Measurements from ENCODE around the gene TUSC7.

TUSC7 gene

DNA sequence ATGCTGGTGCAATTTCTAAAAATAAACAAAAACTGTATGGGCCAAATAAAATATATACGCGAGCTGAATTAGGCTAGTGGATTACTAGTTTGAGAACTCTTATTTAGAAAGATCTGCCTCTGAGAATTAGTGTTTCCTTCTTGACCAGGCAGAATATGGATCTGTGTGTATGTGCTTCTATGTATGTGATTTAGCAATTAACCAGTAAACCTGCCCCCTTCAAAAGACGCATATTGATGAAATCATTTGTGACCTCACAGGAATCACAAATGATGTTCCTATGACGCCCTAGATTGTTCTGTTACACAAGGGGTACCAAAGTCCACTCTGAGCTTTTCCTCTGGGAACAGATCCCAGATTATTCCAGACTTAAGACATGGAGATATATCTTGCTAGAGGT is at the start of gene TUSC7:
TSS of gene TUSC7 (plus strand) at position 301 of the 400 bp plus-strand sequence.
- DNase-seq = no peak

DNA sequence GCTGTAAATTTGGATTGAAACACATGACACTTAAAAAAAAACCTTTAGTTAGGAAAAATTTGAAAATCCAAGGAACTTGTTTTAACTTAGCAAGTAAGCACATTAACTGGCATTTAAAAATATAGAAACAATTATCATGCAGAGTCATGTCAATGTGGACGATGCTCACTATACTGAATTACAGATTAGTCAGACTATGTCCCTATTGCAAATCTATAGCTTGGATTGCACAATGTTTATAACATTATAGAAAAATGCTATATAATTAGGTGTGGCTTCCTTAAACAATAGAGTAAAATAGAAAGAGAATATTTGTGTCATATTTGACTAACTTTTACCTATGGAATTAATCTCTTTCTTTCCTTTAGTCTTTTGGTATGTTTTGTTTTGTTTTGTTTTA is 48.4 kb upstream of the TUSC7 start:
- no peak for DNase-seq

DNA sequence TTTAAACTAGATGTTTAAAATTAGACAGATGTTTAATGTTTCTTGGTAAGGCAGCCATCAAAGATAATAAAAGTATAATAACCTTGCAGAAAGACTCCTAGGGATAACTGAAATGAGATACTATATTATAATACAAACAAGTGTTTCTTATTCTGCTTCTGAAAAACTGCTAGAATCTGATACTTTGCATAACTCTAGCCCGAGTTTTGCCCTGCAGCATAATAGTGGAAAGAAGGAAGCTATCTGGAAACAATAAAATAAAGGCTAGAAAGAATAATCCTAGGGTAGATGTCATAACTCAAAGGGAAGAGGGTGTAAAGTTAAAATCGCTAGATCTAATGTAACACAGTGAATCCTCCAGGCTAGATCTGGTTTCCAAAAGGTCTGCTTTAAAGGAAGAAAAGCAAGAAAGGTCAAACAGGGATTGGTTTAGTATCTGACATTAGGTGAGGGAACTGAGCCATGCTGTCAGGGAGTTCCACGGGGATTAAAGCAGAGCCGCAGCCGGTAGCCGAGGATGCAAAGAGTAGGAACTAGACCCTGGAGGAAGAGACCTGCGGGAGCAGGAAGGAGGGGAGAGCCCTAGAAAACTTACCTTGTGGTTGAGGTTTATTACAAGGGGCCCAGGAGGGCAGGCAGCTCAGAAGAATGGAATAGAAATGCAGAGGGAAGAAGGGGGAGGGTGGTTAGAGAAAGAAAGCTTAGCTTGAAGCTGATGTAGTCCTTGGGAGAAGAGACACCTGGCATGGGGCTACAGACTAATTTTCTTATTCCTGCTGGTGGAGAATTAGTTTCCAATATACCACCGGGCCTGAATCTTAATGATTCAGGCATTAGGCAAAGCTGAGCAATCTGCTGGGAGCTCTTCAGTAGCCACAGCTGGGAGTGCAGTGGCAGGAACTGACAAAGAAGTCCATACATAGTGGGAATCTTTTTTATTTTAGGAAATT is 46.1 kb upstream of the TUSC7 start:
- DNase-seq = no peak

DNA sequence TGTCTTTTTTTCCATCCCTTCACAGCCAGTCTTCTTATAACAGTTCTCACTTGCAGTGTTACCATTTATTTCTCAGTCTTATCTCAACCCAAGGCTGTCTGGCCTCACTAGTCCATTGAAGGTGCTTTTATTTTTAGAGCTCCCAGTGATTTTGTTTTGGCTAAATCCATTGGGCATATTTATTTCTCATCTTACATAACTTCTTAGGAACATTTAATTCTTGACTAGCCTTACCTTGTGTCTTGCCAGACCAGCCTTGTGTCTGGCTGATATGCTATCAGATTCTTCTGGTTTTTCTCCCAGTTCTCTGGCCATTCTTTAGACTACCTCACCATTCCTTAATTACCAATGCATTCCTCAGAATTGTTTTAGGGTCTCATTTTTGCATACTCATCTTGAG is 42.3 kb upstream of the TUSC7 start:
- no peak for DNase-seq

DNA sequence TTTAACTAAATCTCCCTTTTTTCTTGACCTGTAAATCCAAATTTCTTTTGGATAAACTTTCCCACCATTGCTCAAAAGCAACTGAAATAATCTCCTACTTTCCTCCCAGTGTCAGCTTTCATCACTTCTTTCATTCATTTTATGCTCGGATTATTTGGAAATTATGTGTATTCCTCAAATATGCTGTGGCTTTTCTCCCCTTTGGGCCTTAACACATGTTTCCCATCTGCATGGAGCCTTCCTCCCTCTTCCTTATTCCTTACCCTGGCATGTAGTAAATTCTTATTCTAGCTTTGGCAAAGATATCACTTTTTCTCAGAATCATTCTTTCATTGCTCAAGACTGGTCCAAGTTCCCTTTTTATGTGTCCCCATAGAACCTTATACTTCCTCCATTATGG is 41.8 kb upstream of the TUSC7 start:
- no peak for DNase-seq

DNA sequence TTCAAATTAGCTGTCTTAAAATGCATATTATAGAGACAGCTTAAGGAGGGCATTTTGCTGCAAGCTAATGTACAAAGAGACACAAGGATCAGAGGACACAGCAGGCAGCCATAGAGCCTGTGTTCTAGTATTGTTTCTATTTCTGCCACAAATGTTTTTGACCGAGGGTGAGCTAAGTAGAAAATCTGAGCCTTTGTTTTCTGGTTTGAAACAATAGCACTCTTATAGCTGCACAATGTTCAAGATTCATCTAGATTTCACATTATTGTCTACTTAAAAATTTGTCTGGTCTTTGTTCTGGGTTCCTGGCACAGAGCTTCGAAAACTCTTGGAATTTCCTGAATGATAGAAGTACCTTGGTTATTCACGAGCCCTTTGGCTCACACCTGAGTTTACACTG is 40.0 kb upstream of the TUSC7 start:
- DNase-seq = no peak

DNA sequence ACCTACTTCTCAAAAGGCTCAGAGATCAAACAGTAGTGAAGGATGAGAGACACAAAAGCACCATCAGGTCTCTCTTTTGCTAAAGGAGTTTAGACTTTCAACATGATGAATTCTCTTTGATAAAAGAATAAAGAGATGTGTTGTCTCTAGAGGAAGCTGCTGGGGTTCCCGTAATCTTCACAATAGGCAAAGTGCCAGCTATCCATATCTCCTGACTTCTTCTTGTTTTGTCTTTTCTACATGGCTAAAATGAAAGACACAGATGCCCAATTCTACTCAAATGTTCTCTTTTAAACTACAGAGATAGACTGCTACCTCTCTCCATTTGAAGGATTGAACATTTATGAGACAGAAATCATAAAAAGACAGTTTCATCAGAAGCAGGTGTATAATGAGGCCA is 38.4 kb upstream of the TUSC7 start:
- no peak for DNase-seq

DNA sequence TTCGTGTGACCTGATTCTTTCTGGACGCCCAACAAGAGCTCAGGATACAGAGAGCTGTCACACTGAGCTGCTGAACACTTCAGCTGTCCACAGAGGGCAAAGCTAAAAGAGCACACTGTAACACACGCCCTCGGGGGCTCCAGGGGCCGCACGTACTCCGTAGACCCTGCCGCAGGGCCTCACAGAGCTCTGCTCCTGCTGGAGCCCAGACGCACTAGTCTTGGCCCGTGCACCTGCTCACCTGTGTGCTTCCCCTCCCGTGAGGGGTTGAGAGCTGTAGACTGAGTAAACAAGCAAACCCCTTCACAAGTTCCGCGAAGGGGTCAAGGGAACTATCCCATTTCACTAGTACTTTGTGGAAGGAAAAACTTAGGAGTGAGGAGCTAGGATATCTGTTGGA is 30.7 kb upstream of the TUSC7 start:
- DNase-seq = no peak

DNA sequence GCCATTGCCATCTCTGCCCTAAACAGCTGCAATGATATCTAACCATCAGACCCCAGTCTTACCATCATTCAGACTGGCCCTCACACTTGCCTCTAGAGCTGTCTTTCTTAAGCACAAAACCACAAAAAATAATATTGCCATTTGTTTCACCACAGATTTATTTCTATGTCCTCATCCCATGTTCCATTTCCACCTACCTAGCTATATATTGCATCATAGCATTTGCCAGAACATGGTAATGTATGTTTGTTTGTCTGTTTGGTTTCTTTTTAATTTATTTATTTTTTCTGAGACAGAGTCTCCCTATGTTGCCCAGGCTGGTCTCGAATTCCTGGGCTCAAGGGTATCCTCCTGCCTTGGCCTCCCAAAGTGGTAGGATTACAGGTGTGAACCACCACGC is 18.5 kb upstream of the TUSC7 start:
- DNase-seq = no peak

DNA sequence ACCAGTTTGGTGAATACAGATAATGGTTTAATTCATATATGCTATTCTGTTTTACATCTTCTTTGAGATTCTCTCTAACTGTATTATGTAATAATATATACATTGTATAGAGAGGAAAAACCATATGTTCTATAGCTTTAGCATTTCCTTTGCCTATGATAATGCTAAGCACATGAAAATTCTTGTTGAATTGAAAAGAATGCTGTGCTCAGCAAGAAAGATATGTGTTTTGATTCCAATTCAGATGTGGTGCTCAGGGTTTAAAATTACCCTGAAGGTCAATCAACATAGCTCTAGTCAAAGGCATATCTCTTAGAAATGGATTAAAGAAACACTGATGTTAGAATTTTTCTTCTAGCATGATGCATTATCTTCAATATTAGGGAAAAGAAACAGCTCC is 8.5 kb upstream of the TUSC7 start:
- no peak for DNase-seq

DNA sequence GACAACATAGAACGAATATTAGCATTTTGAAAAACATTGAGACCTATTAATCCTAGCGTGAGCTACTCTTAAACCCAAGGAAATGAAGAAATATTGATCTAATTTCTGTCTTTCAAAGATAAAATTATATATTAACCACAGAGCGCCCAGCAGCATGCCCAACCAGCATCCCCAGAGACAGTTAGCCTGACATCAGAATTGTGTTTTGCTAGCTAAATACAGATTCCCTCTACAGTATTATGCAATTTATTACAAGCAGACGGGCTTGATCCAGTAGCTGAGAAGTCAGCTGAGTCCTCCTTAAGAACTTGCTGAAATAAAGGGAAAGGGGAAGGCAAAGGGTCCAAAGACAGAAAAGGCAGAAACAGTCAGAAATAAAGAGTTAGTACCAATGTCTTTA is 7.2 kb upstream of the TUSC7 start:
- DNase-seq = no peak

DNA sequence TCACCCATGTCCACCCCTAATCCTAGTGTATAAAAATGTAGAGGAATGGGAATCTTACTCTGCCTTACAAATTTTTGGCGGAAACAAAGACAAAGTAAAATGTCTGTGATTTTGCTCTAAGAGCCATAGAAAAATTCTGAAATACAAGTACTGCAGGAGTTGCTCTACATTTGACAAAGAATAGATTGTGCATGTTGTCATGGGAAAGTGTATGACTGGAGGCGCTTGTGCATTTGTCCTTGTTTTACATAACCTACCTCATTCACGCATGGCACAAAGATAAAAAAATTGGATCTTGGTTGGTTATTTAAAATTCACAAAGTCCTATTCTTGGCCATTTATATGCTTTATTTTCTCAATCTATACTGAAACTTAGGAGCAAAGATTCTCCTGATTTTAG is 2.0 kb upstream of the TUSC7 start:
- no peak for DNase-seq

DNA sequence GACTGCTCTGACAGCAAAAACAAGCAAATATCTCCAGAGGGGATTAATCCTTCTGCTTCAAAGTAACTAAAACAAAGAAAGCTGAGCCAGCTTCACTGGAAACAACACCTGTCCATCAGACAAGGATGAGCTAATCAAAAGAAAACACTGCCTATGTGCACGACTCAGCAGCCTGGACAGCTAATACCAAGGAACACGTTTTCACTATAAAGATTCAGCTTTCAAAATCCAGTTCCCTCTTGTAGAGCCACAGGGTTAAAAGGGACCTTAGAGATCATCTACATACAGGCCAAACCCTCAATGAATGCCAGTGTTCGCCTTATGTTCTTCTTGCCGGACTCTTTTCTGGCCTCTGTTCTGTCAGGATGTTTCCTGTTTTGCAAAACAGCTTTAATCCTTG is 6.9 kb downstream of the TUSC7 start:
- no peak for DNase-seq

DNA sequence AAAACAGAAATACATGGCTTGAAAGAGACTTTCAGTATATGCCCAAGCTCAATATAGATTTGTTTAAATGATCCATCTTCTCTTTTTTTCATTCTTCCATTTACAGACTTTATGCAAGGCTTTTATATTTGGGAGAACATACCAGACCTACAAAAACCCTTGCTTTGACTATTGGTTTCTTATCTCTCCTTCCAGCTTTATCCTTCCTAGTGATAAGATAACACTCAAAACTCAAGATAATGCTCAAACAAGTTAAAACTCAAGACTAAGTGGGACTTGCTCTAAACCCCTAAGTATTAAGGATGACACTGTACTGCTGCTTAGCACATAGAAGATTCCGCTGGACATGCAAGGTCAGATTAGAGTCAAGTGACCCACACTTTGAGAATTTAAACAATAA is 8.0 kb downstream of the TUSC7 start:
- DNase-seq = no peak

DNA sequence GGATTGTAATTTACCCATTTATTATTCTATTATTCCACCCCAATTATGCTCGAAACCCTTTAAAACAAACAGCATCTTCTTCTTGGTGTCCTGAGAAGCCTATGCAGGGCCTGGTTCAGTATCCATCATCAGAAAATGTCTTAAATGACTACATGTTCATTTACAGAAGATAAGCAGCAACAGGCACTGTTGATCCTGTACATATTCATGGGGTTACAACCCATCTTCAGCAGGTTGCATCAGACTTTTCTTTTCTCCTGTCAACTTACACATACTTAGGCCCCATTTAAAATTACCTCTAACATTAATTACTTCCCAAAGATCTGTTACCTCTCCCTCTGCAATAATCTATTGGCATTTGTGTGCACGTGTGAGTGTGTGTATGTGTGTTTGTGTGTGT is 18.9 kb downstream of the TUSC7 start:
- DNase-seq = no peak

DNA sequence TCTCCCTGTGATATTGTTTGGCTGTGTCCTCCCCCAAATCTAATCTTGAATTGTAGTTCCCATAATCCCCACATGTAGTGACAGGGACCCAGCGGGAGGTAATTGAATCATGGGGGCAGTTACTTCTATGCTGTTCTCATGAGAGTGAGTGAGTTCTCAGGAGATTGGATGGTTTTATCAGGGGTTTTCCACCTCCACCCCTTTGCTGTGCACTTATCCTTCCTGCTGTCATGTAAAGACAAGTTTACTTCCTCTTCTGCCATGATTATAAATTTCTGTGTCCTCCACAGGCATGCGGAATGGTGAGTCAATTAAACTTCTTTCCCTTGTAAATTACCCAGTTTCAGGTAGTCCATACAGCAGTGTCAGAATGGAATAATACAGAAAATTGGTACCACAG is 24.7 kb downstream of the TUSC7 start:
- DNase-seq = no peak

DNA sequence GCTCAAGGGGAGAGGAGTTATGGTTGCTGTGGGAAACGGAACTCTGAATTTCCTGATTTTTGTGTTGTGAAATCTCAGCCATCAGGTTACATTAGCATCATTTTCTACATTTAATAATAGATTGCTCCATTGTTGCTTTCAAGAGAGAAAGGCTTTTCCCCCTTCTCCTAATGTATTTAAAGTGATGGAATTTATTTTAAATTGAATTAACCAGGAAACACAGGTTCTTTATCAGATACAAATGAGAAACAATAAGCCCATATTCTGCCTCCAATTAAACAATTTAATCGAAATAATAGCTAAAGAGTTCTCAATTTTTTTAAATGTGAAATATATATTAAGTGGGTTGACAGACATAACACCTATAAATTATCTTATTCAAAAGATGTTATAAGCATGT is 30.1 kb downstream of the TUSC7 start:
- no peak for DNase-seq

DNA sequence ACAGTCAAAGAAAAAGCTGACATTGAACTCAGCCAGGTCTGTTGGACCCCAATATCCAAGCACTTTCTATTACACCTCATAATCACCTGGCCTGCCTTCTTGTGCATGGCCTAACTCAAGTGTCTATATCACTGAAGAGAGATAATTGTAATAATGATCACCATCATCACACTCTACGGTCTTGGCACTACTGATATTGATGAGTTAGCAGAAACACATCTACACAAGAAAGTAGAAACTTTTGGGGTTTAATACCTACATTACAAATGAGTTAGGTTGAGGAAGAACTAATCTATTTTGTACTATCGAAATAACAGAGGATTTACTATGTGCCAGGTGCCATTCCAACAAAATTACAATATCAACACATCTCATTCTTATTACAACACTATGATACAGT is 30.7 kb downstream of the TUSC7 start:
- no peak for DNase-seq

DNA sequence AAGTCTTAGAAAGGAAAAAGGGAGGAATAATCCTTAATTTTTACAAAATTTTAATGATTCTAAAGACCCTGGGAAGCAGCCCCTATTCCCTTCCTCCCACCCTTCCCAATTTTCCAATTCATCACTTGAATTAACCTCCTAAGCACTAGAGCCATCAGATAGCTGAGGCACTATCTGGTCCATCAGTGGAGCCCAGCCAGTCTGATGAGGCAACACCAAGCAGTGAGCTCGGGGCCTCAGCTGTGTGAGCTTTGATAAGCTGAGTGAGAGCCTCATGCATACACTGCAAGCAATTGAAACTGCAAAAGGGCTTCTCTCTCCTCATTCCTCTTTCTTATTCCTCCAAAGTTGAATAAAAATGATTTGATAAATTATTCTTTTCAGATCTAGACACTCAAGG is 31.9 kb downstream of the TUSC7 start:
- DNase-seq = no peak

DNA sequence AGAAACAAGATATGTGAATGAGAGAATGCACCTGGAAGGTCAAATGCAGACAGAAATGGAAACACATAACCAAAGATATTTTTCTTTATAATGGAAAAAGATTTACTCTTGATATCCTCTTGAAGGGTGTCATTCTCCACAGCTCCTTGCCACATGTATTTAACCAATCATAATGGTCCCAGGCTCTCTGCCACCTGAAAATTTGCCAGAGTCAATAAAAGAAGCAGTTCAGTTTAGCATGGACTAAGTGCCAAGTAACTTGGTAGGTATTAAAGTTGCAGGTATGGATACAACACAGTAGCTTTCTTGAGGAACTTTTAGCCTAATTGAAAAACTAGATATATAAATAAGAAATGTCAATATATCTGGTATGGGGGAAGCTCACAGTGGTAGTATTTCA is 33.5 kb downstream of the TUSC7 start:
- DNase-seq = no peak

DNA sequence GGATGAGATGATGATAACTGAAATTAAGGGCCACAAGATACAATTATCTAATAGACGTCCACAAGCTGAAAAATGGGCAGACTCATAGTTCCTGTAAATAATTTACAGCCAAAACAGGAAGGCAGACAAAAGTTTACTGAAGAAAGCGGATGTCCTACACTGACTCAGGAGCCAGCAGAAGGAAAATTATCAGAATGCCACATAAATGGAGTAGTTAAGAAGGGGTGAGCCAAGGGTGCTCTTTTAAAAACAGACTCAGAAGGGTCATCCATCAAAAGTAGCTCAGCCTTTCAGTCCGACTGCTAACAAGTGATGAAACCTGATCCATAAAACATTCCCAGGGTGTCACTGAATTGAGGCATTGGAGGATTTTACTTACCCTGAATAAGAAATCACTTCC is 39.8 kb downstream of the TUSC7 start:
- DNase-seq = no peak

DNA sequence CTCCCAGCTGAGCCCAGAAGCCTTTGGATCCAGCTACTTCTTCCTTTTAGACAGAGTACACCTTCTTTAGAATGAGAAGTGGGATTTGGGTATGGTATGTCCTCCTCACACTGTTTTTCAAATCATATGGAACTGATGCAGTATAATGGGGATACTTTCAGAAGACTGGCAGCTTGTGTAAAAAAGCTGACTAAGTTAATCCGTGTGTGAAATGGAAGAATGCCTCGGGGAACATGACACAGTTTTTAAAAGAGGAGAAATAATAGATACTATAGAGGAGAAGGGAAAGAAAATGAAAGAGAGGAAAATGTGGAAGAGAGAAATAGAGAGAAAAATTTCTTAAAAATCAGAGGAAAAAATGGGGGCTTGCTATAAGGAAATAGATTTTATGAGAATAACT is 47.7 kb downstream of the TUSC7 start:
- DNase-seq = no peak

DNA sequence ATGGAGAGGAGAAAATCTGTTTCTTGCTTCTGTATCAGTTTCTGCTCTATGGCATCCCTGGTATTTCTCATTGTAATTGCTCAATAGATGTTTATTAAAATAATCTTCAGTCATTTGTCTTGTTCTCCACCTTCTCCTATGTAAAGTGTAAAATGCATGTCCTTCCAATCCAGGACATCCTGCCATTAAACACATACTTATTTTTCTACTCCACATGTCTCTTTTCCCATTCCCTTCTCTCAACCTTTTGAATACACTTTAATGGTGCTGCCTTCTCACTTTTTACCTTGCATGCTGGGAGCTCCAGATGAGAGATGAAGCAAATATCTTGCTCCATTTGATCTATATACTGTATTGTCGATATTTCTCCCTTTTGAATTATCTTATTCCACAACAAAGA is 49.7 kb downstream of the TUSC7 start:
- DNase-seq = no peak
